Fibroblast of peridontal ligament (primary cell): ENCODE data around the gene STK33.

Source experiments
- DNase-seq: peaks from one replicate; pipeline ENCODE4 v3.0.0-alpha.2; 2010; ENCODE audit errors: extremely low read depth

STK33 gene

DNA sequence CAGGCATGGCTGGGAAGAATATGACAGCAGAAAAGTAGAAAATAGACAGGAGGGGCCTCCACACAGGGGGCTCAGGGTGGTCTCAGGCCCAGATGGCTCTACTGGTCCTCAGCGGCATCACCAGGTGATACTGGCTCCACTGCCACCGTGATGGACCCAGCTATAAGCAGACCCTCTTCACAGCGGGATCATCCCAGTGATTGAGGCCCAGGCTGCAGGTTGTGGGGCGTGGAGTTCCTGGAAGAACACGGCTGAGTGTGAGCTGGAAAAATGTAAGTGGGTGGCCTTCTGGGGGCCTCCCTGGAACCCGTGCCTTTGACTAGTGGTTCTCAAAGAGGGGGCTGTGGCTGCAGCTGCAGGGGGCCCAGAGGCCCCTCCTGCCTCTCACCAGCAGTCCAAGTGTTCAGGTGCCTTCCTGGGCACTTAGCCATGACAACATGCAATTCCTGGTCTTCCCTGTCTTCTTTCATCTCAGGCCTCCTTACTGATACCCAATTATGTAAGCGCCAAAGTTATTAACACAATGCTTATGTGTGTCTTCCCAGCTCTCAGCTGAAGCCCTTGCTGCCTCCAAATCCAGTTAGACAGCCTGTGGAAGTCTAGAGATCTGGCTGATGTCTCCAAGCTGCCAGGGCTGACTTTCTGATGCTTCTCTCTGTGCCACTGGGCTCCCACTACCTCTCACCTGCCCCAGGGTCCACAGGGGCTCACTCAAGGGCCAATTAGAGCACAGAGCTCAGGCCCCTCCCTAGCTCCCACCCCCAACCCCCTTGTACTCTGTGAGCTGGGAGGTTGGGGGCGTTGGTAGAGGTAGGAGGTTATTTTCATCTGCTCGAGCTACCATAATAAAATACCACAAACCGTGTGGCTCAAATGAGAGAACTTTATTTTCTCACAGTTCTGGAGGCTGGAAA lies 220.3 kb downstream of the STK33 start:
- DNase-seq: no peak

GRCh38 chr11:8372641-8373381 lies 221.2 kb downstream of the STK33 start:
- DNase-seq: no peak

DNA sequence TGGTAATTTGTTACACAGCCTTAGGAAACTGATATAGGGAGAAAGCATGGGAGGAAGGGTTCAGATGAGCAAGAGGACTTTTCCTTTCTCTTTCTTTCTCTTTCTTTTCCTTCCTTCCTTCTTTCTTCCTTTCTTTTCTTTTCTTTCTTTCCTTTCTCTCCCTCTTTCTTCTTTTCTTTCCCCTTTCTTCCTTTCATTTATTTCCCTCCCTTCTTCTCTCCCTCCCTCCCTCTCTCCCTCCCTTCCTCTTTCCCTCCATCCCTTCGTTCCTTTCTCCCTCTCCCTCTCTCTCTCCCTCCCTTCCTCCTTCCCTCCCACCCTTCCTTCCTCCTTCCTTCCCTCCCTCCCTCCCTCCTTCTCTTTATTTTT lies 222.5 kb downstream of the STK33 start:
- DNase-seq: no peak

DNA sequence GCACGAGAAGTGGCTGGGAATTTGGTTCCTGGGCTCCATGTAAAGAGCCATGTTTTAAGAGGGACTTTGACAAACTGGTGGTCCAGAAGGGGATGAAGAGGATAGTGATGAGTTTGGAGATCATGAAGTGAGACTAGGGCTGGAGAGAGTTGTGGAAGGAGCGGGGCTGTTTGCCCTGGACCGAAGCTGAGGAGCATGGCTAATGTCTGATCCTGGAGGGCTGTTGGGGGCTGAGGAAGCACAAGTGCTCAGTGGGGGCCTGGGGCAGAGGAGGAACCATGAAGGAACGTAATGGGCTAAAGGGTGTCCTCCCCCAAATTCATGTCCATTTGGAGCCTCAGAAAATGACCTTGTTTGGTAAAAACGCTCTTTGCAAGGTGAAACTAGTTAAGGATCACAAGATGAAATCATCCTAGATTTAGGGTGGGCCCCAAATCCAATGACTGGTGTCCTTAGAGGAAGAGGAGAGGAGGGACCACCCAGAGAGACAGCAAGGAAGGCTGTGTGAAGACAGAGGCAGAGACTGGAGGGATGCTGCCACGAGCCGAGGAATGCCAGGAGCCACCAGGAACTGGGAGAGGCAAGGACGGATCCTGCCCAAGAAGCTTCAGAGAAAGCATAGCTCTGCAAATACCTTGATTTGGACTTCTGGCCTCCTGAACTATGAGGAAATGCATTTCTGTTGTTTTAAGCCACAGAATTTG lies 223.1 kb downstream of the STK33 start:
- no peak for DNase-seq

- no peak for DNase-seq
Measured at GRCh38 chr11:8369592-8370205, 224.3 kb downstream of the STK33 start.

DNA sequence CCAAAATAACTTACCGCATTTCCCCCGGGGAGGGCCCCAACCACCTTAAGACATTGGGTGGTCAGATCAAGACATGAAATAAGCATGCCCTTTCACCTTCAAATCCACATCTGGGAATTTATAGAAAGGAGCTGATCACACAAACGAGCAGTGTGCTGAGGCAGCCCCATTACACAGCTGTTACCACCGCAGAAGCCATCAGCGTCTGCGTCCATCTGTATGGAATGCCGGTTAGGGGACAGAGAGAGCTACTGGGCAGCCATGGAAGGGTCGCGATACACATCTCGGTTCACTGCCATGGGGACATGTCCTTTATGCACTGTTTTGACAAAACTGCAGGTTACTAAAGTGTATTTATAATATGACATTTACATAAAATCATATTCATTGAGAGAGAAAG lies 225.3 kb downstream of the STK33 start:
- no peak for DNase-seq

GRCh38 chr11:8368194-8368593 lies 225.8 kb downstream of the STK33 start:
- DNase-seq: no peak

GRCh38 chr11:8366316-8366715 lies 227.7 kb downstream of the STK33 start:
- no peak for DNase-seq

GRCh38 chr11:8365216-8365941 lies 228.6 kb downstream of the STK33 start:
- no peak for DNase-seq

GRCh38 chr11:8363921-8364320 lies 230.1 kb downstream of the STK33 start:
- no peak for DNase-seq

DNA sequence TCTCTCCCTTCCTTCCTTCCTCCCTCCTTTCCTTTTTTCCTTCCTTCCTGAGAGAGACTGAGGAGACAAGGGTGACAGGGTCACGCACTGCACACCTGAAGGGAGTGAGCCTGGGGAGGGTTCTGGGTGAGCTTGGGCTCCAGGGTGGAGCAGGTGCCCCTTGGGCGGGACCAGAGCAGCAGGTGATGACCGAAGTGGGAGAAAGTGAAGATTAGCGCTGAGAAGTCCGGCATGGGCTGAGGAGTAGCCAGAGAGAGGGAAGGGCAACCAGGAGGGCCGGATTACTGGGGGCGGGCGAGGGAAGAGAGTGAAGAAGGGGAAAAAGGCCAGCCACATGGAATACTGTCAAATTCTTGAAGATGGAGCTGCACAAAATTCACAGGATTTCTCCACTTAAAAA lies 231.1 kb downstream of the STK33 start:
- DNase-seq: no peak

- DNase-seq: no peak
Measured at GRCh38 chr11:8362491-8362890, 231.5 kb downstream of the STK33 start.

DNA sequence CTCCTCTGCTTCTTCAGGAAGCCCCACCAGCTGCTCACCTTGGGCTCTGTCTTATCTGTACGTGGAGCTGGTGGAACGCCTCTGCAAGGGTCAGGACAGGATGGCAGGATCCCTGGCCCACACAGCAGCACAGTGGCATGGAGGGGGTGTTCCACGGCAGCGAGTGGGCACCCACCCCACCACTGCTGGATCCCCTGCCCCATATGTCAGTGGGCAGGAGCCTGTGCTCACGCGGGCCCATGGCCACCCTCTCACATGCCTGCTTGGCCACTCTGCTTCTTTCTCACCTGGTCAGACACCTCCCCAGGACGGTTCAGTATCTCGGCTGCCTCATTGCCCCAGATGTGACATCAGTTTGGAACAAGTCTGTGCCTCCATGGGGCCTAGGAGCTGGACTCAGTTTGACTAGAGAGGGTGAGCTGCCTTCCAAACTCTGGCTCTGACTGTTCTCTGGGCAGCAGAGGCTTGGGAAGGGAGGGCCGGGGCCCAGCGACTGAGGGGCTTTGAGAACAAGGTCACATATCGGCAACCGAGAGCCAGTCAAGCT lies 232.3 kb downstream of the STK33 start:
- DNase-seq: no peak

DNA sequence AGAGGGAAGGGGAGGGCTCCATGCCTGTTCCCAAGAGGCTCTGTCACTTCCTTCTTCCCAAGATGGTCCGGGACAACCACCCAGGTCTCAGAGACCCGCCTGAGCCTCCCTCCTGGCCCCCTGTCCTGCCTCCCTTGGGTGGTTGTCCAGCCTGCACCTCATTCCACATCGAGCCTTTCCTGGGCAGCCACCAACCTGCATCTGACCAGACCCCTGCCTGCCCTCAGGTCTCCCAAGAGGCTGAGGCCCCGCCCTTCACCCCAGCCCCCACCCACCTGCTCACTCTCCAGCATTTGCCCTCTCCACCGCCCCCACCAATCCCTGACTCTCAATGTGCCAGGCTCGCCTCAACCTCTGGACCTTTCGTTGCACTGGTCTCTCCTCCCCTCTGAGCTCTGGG lies 232.8 kb downstream of the STK33 start:
- no peak for DNase-seq

GRCh38 chr11:8360086-8360828 lies 233.8 kb downstream of the STK33 start:
- DNase-seq: no peak

DNA sequence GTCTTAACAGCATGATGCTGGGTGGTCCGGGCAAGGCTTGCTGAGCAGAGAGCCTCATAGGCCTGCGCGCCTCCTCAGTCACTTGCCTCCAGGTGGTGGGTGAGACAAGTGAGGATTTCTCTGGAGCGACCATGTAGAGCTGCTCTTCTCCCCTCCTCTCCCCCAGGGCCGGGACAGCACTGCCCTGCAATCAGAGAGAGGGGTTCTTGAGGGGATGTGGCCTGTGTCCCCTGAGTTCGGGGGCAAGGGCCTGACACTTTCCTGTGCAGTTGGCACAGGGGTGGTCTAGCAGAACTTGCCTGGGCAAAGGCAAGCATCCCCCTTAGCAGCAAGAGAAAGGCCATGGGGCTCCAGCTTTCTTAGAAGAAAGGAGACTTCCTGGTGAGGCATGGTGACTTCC lies 234.5 kb downstream of the STK33 start:
- DNase-seq: no peak

DNA sequence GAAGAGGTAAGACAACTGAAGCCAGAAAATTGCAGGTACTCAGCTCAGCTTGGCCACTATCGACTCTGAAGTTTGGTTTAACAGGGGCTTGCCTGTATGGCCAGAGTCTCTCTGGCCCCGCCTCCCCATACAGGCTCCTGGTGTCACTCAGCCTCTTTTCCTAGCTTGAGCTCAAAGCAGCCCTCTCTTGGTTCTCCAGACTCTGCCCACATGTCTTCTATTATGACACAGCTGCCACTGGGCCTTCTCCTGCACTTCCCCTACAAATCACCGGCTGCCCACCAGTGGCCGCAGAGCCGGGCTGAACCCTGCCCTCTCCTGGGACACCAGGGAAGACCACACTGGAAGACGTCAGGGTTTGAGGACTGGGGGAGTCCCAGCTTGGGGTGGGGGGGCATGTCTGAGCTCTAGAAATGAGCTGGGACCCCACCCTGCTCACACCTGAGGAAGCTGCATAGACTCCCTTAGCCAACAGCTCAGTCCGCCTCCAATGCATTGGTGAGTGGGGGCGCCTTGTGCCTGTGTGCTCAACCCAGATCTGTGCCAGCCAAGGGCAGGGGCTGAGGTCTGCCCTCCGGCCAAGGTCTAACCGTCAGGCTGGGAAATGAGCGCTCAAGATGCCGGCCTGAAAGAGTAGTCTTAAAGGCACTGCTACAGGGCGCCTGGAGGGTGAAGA lies 236.0 kb downstream of the STK33 start:
- DNase-seq: no peak

- DNase-seq: no peak
Measured at GRCh38 chr11:8357505-8357888, 236.5 kb downstream of the STK33 start.

GRCh38 chr11:8356721-8357504 lies 237.1 kb downstream of the STK33 start:
- DNase-seq: peak; percentile 1
